HG03135 (cell line): Measurements from ENCODE around the gene CEMIP.

ENCODE experiments used
- ATAC-seq: cut with Tn5 transposase; IDR thresholded peaks from one replicate; pipeline ENCODE4 v1.9.1; 2021; ENCODE audit warnings: mild to moderate bottlenecking, moderate library complexity; ENCODE audit not compliant: unreplicated experiment

CEMIP gene

GRCh38 chr15:80780416-80781221, 1.4 kb downstream of the CEMIP start:
- ATAC-seq, result no peak

GRCh38 chr15:80783260-80783659, 4.1 kb downstream of the CEMIP start:
- no peak for ATAC-seq

- ATAC-seq, result no peak
These were observed 6.2 kb downstream of the CEMIP start for GRCh38 chr15:80785335-80785734.

- no peak for ATAC-seq
These were observed 6.7 kb downstream of the CEMIP start for GRCh38 chr15:80785811-80786354.

GRCh38 chr15:80787316-80787715, 8.1 kb downstream of the CEMIP start:
- ATAC-seq, result no peak

- ATAC-seq, result no peak
These were observed 9.4 kb downstream of the CEMIP start for GRCh38 chr15:80788536-80788935.

- no peak for ATAC-seq
These were observed 10.1 kb downstream of the CEMIP start for GRCh38 chr15:80789296-80789695.

GRCh38 chr15:80789796-80790195, 10.6 kb downstream of the CEMIP start:
- ATAC-seq, result no peak

GRCh38 chr15:80790236-80790635, 11.1 kb downstream of the CEMIP start:
- ATAC-seq, result no peak

GRCh38 chr15:80791004-80791403, 11.8 kb downstream of the CEMIP start:
- no peak for ATAC-seq

- no peak for ATAC-seq
These were observed 17.2 kb downstream of the CEMIP start for GRCh38 chr15:80796407-80796806.

GRCh38 chr15:80798911-80799310, 19.7 kb downstream of the CEMIP start:
- no peak for ATAC-seq

GRCh38 chr15:80800067-80800466, 20.9 kb downstream of the CEMIP start:
- no peak for ATAC-seq

GRCh38 chr15:80801891-80802680, 22.9 kb downstream of the CEMIP start:
- ATAC-seq, result no peak

- no peak for ATAC-seq
These were observed 24.7 kb downstream of the CEMIP start for GRCh38 chr15:80803580-80804525.

GRCh38 chr15:80804970-80805495, 25.9 kb downstream of the CEMIP start:
- no peak for ATAC-seq

- ATAC-seq, result no peak
These were observed 32.7 kb downstream of the CEMIP start for GRCh38 chr15:80811781-80812315.

- no peak for ATAC-seq
These were observed 35.9 kb downstream of the CEMIP start for GRCh38 chr15:80815106-80815505.

GRCh38 chr15:80816049-80816653, 37.0 kb downstream of the CEMIP start:
- no peak for ATAC-seq

GRCh38 chr15:80816936-80817335, 37.8 kb downstream of the CEMIP start:
- ATAC-seq, result no peak
